CD4-positive, alpha-beta T cell treated with Interleukin-1 beta for 1 hour (primary cell): Measurements from ENCODE around the gene SLC6A3.
A peak's percentile ranks its signal among the peaks of the same experiment; 100 is the strongest.
"Not testable (repeated sequence)": the region's sequence is repeated elsewhere in the genome, so short reads cannot be mapped to it uniquely, and the experiment has no call there.

ENCODE experiments used
- DNase-seq, 2 donors: peaks; one replicate each; pipeline ENCODE4 v3.0.0-alpha.2; 2020 to 2022

SLC6A3 gene

DNA sequence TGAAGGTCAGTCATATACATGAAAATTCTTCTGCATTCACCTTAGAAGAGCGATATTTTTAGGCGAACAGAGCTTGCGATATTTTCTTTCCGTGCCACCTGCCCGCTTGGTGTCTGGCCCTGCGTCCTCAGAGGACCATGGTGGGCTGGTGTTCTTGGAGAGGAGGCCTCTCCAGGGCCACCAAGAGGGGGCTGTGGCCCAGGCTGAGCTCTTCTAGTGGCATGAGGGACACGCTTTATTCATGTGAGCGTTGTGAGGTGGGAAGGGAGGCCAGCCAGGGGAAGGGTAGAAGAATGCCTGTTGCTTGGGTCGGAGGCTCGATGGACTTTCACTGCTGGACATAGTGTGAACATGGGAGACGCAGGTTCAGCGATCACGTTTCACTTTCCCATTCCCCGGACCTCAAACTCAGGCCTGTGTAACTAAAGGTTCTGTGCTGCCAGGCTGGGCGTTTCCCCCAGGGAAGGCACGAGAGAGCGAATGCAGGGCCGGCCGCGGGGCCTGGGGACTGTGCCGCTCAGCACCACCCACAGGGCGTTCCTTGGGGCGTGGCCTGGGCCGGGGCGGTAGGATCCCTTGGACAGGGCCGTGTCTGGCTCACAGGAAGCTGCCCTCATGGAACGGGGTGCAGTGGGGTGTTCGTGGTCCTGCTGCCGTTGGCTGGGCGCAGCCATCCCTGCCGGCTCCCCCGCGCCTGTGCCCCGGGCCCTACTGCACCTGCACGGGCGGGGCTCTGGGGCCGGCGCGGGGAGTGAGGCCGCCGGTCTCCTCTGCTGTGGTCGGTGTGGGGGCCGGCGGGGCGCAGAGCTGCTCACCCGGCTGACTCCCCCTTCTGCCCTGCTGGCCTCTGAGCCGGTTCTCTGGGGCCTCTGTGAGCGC is 59.6 kb downstream of the SLC6A3 start:
- DNase-seq: peak; percentile 86

DNA sequence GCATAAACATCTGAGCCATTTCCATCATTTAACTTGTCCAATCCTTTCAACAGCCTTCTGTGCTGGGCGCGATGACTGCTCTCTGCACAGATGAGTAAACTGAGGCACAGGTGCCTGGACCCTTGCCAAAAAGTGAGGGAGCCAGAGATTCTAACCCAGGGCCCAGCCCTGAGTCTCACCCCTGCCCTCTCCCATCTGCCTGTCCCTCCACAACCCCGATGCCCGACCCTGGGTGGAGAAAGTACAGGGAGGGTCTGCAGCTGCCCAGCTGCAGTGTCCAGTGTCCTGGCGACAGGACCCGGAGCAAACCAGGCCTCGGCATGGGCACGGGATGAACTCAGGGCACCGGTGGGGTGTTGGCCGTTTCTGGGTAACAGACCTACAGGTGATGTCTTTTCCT is 60.7 kb downstream of the SLC6A3 start:
- no peak for DNase-seq

DNA sequence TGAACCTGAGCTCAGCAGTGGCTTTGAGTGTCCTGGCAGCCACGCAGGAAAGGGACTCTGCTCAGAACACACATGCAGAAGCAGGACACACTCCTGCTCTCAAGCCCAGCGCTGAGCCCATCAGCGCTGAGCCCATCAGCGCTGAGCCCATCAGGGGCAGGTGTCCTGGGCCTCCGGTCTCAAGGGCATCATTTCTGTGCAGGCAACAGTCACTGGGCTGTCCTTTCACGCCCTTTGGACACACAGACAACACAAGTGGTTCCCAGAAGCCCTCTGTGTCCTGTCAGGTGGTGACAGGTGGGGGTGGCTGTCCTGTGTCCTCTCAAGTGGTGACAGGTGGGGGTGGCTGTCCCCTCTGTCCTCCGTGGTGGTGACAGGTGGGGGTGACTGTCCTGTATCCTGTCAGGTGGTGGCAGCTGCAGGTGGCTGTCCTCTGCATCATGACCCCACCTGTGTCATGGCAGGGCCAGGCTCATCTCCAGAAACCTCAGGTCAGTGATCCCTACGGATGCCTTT is 61.3 kb downstream of the SLC6A3 start:
- DNase-seq: no peak

DNA sequence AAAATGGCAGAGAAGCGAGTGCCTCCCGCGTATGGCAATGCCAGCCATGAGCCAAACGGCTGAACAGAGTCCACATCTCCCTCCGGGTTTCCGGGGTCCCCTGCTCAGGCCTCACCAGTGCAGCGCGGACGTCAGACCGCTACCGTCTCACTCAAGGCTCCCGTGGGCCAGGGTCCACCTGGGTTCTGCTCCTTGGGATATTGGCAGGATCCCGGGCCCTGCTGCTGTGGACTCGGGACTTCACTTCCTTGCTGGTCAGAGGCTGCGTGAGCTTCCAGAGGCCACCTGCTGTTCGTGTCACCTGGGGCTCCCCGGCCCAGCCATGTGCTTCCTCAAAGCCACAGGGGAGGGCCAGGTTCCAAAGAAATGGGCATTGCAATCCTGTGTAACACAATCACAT is 61.9 kb downstream of the SLC6A3 start:
- DNase-seq: no peak

DNA sequence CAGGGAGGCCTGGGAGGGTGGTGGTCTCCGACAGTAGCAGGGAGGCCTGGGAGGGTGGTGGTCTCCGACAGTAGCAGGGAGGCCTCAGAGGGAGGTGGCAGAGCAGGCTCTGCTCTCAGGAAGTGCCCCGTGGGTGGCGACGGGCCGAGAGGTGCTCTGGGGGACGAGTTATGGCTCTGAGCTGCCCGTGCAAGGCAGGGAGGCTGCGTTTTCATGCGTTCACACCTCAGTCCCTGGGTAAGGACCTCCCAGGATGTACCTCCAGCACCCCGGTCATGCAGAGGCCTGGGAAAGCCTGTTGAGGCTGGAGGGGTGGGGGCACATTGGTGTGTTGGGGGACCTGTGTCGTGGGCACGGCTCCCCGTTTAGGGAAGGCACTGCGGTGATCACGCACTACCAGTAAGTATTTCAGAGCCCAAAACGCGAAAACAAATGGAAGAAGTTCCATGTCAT is 63.0 kb downstream of the SLC6A3 start:
- DNase-seq: no peak

DNA sequence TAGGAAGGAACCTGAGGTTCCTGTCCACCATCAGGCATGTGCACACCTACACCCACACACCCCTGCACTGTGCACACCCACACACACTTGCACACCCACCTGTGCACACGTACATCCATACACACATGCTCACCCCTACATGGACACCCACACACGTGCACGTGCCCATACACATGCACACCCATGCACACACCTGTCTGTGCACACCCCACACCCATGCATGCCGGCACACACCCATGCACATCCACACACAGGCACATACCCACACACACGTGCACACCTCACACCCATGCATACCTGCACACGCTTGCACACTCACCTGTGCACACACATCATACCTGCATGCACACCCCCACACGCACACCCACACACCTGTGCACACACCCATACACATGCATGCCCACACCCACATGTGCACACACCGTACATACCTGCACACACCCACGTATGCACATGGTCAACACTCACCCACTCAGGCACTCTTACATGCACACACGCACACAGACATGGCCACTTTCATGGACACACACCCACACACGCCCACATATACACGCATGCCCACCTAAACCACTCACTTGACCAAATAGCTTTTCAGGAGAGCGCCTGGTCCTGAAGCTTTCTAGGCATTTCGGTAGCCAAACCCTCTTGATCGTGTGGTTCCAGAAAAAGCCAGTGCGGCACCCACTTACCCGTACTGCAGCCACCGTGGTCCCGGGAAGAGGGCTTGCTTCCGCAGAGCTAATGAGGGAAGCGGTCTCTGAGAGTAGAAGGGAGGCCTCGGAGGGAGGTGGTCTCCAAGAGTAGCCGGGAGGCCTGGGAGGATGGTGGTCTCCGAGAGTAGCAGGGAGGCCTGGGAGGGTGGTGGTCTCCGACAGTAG is 63.6 kb downstream of the SLC6A3 start:
- no peak for DNase-seq

DNA sequence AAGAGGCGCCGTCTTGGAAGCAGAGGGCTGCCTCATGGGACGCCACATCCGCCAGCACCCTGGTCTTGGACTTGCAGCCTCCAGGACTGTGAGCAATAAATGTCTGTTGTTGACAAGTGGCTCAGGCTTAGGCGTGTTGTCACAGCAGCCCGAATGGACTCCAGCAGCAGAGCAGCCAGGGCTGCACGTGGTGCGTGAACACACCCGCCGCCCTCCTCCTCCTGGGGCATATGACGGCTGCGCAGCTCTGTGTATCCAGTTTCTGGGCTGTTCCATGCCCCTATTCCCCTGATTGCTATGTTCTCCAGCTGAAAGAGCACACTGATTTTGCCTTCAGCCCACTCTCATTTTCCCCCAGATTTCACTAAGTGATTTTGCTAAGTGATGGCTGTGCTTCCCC is 64.3 kb downstream of the SLC6A3 start:
- DNase-seq: no peak

DNA sequence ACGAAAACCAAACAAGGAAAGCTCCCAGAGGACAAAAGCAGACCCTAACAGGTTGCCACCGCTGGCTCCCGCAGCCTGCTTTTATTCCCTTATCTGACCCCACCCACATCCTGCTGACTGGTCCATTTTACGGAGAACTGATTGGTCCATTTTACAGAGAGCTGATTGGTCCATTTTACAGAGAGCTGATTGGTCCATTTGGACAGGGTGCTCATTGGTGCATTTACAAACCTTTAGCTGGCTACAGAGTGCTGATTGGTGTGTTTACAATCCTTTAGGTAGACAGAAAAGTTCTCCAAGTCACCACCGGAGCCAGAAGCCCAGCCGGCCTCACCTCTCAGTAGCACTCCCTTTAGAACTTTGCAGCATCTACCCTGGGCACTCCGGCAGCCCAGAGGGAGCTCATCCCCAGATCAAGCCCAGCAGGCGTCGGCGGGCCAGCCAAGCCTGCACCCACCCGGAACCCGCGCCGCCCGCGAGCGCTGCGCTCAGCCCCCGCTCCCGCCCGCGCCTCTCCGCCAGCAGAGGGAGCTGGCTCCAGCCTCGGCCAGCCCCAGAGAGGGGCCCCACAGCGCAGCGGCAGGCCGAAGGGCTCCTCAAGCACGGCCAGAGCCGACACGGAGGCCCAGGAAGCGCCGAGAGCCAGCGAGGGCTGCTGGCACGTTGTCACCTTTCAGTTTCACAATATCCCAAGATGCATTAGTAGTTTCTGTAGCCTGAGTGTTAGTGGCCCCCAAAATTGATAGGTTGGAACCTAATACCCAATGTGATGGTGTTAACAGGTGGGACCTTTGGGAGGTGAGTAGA is 65.0 kb downstream of the SLC6A3 start:
- peak; percentile 64 to 66 for DNase-seq

DNA sequence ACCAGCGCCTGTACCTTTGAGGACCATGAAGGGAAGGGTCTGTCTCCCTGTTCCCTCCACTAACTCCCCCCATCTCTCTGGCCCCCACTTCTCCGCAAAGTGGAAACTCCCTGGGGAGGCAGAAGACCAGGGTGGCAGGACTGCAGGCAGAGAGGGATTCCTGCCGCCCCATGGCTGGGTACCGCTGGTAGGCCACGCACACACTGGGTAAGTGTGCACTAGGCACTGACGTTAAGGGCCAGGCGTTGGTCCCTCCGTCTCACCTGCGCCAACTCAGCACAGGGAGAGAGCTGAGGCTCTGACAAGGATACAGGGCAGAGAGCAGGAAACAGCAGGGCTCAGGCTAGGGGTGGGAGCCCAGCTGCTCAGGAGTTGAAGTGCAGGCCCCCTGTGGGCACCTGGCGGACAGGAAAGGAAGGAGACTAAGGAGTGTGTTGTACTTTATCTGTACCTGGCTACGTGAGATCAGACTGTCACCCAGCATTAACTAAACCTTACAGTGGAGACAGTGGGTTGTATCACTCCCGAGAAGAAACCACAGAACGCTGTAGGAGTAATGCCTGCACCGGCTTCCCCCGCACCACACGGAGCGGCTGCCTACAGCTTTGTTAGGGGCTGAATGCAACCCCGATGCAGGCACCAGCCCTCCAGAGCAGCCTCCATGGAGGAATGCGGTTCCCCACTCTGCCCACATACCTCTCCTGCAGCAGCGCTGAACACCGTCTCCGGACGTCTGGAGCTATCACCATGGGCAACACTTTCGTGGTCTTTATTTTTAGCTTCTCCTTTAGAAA is 66.2 kb downstream of the SLC6A3 start:
- no peak for DNase-seq

DNA sequence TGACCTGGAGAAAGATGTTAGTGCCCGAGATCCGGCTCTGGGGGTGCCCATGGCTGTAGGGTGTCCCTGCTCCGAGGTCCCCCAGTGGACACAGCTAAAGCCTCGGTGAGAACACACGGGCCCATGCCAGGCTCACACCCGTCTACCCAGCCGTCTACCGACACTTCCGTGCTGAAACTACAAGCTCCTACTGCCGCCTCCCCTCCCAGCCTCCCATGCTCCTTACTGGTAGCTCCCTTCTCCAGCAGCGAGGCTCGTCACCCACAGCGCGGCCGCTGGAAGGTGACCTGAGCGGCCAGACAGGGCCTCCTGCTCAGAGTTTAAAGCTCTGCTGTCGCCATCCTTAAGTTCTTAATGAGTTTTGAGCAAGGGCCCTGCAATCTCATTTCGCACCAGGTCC is 67.1 kb downstream of the SLC6A3 start:
- DNase-seq: no peak

DNA sequence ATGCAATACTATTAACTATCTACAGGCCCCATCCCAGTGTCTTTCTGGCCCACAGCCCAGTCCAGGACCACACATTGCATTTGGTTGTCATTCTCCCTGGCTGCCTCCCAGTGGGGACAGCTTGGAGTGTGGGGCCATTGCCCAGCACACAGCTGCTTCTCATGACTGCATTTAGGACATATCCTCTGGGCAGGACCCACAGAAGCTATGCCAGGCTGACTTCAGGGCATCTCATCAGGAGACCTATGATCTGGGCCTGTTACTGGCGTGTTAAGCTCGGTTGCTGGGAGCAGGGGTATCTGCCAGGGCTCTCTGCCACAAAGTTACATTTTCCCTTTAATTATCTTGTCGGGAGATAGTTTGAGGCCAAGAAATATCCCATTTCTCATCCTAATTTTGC is 68.3 kb downstream of the SLC6A3 start:
- DNase-seq: no peak

DNA sequence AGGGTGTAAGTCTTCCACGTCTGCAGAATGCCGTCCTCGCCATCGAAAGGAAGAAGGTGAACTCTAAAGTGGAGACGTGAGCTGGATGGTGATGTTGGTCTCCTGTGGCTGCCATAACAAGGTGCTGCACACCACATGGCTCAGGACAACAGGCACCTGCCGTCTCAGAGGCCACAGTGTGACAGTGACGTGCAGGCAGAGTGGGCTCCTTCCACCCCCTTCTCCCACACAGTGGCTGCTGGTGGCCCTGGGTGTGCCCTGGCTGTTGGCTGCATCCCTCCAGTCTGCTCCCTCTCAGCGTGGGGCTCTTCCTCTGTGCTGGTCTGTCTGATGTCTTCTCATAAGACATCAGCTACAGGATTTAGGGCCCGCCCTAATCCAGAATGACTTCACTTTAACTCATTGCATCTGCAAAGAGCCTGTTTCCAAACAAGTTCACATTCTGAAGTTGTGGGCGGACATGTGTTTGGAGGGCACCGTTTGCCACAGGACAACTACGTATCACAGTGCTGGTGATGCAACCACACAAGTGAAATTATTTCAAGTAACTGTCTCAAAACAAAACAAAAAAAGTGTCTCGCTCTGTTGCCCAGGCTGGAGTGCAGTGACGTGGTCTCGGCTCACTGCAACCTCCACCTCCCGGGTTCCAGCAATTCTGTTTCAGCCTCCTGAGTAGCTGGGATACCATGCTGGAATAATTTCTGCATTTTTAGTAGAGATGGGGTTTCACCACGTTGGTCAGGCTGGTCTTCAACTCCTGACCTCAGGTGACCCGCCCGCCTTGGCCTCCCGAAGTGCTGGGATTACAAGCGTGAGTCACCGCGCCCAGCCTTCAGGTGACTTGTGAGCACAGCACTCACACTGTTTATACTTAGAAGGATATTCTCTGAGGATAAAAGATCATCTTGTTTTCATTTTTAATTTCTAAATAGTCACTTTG is 69.1 kb downstream of the SLC6A3 start:
- no peak for DNase-seq

DNA sequence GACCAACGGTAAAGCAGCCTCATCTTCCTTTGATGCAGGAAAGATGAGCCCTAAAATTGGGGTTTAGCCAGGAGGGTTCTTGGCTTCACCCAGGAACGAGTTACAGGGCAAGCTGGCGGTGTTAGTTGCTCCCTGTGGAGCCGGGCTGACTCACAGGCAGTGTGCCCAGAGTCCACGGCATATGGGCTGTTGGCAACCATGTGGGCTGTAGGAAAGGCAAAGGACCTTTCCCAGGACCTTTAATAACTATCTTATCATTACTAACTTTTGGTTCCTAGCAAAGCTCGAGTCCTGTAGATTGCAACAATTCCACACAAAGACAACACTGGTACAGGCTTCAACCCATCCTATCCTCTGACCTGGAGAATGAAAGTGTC is 70.6 kb downstream of the SLC6A3 start:
- no peak for DNase-seq

DNA sequence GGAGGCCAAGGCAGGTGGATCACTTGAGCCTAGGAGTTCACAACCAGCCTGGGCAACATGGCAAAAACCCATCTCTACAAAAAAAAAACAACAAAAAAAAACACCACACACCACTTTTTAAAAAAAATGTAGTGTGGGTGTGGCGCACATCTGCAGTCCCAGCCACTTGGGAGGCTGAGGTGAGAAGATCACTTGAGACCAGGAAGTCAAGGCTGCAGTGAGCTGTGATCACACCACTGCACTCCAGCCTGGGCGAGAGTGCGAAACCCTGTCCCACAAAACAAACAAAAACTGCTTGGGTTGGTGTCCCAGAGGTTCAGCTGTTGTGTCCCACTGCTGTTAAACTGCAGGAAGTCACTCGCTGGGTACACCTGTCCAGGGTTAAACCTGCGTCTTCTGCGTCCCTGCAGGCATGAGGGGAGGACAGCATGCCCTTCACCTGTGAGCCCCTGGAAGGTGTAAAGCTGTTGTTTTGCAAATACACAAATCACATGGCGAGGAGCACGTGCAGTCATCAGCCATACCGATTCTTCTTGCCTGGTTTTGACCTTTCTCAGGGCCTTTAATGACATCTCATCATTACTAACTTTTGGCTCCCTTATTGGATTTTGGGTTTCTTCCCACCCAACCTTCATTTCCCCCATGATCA is 71.1 kb downstream of the SLC6A3 start:
- peak; percentile 44 to 49 for DNase-seq

DNA sequence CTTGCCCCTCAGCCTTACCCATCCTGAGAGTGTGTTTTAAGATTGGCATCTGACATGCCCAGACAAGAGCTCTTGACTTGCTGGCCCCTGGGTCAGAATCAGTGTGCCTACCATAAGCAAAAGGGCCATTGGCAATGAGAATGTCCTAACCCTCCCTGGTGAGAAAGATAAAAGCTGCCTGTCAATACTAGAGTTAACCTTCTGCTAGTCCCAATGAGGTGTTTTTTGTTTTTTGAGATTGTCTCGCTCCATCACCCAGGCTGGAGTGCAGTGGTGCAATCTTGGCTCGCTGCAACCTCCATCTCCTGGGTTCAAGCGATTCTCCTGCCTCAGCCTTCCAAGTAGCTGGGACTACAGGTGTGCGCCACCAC is 73.3 kb downstream of the SLC6A3 start:
- not testable (repeated sequence) for DNase-seq

DNA sequence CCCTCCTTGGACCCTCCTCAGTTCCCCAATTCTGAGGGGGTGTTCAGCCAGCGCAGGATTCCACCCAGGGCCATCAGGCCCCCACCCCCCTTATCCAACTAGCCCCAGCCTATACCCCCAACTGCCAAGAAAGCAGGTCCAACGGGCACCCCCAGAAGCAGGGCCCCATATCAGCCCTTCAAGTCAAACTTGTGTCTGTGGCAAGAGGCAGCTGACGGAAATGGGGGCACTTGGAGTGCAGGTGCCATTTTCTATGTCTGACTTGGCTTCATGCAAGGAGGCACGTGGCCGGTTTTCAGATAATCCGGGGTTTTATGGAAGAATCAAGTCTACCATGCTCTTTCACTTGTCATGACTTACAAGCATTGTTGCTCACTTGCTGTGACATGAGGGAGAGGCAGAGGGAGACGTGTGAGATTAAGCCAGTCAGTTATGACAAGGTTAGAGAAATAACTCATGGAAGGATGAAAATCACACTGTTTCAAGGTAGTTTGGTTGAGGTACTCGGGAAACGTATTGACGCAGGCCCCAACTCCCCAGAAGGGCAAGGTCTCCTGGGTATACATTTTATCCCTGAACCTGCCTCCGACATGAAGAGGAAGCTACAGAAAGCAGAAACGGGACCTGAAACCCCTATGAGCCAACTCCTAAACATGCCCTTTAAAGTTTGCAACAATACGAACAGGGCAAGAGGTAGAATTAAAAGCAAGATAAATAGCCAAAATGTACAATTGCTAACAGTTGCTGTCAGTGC is 73.8 kb downstream of the SLC6A3 start:
- DNase-seq: peak in 1 of 2 donors; percentile 31

DNA sequence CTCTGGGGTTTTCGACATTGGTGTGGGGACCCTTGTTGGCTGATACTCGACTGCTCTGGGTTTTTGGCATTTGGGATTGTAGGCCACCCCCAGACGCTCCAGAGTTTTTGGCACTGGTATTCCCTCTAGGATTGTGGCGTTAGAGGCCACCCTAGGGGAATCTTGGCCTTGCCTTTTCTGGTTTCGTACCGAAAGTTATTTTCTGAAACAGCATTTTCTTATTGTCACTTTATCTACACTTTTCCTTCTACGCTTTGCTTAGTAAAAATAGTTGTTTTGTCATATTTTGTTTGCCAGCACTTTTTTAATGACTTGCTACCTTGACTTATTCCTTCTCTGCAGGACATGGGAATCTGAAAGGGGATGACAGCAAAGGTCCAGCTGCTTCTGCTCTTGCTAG is 75.2 kb downstream of the SLC6A3 start:
- no peak for DNase-seq

DNA sequence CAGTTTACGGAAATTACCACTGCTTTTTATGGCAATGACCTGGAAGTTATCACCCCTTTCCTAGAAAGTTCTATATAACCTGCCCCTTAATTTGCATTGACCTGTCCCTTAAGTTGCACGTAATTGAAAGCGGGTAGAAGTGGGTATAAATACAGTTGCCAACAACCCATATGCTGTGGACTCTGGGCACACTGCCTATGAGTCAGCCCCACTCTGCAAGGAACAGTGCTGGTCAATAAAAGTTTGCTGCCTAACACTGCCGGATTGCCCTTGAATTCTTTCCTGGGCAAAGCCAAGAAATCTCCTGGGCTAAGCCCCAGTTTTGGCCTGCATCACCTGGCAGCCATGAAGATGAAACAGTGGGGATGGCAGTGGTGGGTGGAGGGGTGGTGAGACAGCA is 76.5 kb downstream of the SLC6A3 start:
- DNase-seq: no peak

DNA sequence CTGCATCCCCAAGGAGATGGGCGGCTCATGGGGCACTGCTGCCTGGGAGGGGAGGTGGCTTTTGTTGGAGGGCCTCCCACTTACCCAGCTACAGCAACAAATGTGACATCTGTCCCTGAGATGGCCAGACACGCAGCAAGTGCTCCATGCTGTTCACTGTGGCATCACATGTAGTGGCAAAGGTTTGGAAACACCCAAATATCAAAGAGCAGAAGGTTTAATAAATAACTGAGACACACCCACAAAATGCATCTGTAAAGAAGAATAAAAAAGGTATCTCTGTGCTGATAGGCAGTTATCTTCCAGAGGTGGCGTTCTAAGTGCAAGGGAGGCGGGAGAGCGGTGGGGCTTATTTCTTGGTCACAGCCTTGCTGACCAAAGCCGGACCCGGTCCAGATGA is 77.0 kb downstream of the SLC6A3 start:
- DNase-seq: no peak

DNA sequence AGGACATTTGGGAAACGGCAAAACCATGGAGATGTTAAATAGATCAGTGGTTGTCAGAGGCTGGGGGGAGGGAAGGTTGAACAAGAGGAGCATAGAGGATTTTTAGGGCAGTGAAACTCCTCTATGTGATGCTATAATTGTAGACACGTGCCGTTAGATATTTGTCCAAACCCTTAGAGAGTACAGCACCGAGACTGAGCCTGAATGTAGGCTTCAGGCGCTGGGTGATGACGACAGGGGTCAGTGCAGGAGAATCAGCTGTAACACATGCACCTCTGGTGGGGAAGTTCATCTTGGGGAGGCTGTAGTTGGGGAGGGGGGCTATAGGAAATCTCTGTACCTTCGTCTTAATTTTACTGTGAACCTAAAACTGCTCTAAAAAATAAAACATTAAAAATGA is 78.1 kb downstream of the SLC6A3 start:
- DNase-seq: no peak
